PFSK-1 (cell line): ENCODE data around the gene KCNS3.

ENCODE experiments used
- POLR2AphosphoS5 ChIP-seq: IDR thresholded peaks from 2 replicates; pipeline ENCODE4 v1.6.1; 2012; ENCODE audit warnings: low read depth, mild to moderate bottlenecking, control low read depth, low read length, moderate library complexity
- REST ChIP-seq, 2 experiments: IDR thresholded peaks; 2 replicates each; pipeline versions ENCODE4 v1.6.1 to v1.8.0; 2011 to 2012; ENCODE audit warnings: low read depth in 2 of 2, low read length in 2 of 2, control low read depth in 1 of 2, inconsistent platforms in 1 of 2, mild to moderate bottlenecking in 1 of 2, moderate library complexity in 1 of 2; ENCODE audit not compliant: insufficient read depth in 1 of 2

GRCh38 chr2:17965196-17965595 lies 86.7 kb downstream of the KCNS3 start:
- TF ChIP-seq POLR2AphosphoS5 (no peak), REST (IDR thresholded peaks at IDR 0.05; ENCODE audit: insufficient read depth in 1 of 2, low read depth in 2 of 2, low read length in 2 of 2) (no peak)
